Endothelial cell of umbilical vein (primary cell): Measurements from ENCODE around the gene ADAMTSL3. TPM values are rescaled to one million over a fixed set of nuclear protein-coding genes. Genes with fewer than 3 reads are reported as not detected.
"Not testable (repeated sequence)": the region's sequence is repeated elsewhere in the genome, so short reads cannot be mapped to it uniquely, and the experiment has no call there.

ENCODE experiments used
- BruUV-seq: library from RNA; stranded (reverse); fragments of 400-500 nt; replicated peaks from 2 replicates; lab custom pipeline; 2021; lab: Mats Ljungman, UMichigan
- CTCF ChIA-PET: fragments of 300-600, 350-600 bp; sonication (Branson Sonifier 250); formaldehyde crosslinking; loops from one replicate; lab custom pipeline; 2021; ENCODE audit warnings: antibody characterized with exemption, inconsistent platforms; lab: Charles Lee
- POLR2A ChIA-PET: fragments of 300-600, 350-600 bp; sonication (Branson Sonifier 250); formaldehyde crosslinking; loops from one replicate; lab custom pipeline; 2021; ENCODE audit warnings: antibody characterized with exemption, inconsistent platforms; lab: Charles Lee
- DNase-seq: peaks from one replicate; pipeline ENCODE4 v3.0.0-alpha.2; 2011; ENCODE audit warnings: low read depth, low spot score
- FAIRE-seq: peaks from 2 replicates; lab custom pipeline; 2011; peaks lifted over from hg19 to GRCh38; lab: Jason Lieb, UNC
- H2AFZ ChIP-seq: 2 replicates; pipeline ENCODE4 v1.6.0; 2012; ENCODE audit warnings: low read depth, low read length, control low read depth, inconsistent platforms
- H3K27ac ChIP-seq: 2 replicates; pipeline ENCODE4 v1.5.1; 2011; ENCODE audit warnings: low read depth, mild to moderate bottlenecking, control low read depth, low read length, moderate library complexity; ENCODE audit not compliant: insufficient read depth
- H3K27me3 ChIP-seq, 2 experiments: 2 replicates each; pipeline versions ENCODE4 v1.6.0 to v1.6.1; 2011; ENCODE audit warnings: low read length in 2 of 2, mixed read lengths in 1 of 2; ENCODE audit not compliant: control insufficient read depth in 2 of 2, insufficient read depth in 2 of 2
- H3K36me3 ChIP-seq, 2 experiments: 2 replicates in 1 of 2; 3 replicates in 1 of 2; pipeline ENCODE4 v1.5.1; 2011; ENCODE audit warnings: low read length in 2 of 2, mild to moderate bottlenecking in 1 of 2, moderate library complexity in 1 of 2; ENCODE audit not compliant: control insufficient read depth in 2 of 2, insufficient read depth in 2 of 2; ENCODE audit errors: extremely low read depth in 1 of 2
- H3K4me1 ChIP-seq: 3 replicates; pipeline ENCODE4 v1.5.1; 2011; ENCODE audit warnings: mild to moderate bottlenecking, low read length; ENCODE audit not compliant: control insufficient read depth, insufficient read depth; ENCODE audit errors: extremely low read depth
- H3K4me2 ChIP-seq: 2 replicates; pipeline ENCODE4 v1.6.1; 2011; ENCODE audit warnings: low read length, control low read depth, mixed read lengths; ENCODE audit not compliant: insufficient read depth
- H3K4me3 ChIP-seq, 3 experiments: fragments of 200-600 bp in 1 of 3; sonication (generic), shearing (Covaris generic) in 1 of 3; replicated peaks in 1 of 3; 2 replicates each; pipeline ENCODE4 v1.5.1; 2011 to 2016; ENCODE audit warnings: control low read depth in 3 of 3, low read length in 3 of 3, mild to moderate bottlenecking in 2 of 3, inconsistent platforms in 1 of 3, low read depth in 1 of 3, moderate library complexity in 1 of 3; ENCODE audit not compliant: insufficient read depth in 1 of 3
- H3K79me2 ChIP-seq: 2 replicates; pipeline ENCODE4 v1.6.0; 2012; ENCODE audit warnings: low read length, inconsistent platforms; ENCODE audit not compliant: control insufficient read depth, insufficient read depth
- H3K9ac ChIP-seq: replicated peaks from 2 replicates; pipeline ENCODE3; 2011; ENCODE audit warnings: low read length, control low read depth; ENCODE audit not compliant: insufficient read depth; ENCODE audit errors: extremely low read depth
- H3K9me1 ChIP-seq: replicated peaks from 3 replicates; pipeline ENCODE4 v1.6.0; 2011; ENCODE audit warnings: mild to moderate bottlenecking, low read length; ENCODE audit not compliant: control insufficient read depth, insufficient read depth; ENCODE audit errors: extremely low read depth
- H3K9me3 ChIP-seq: replicated peaks from 2 replicates; pipeline ENCODE4 v1.5.1; 2012; ENCODE audit warnings: low read length, inconsistent platforms; ENCODE audit not compliant: control insufficient read depth, insufficient read depth
- H4K20me1 ChIP-seq: replicated peaks from 2 replicates; pipeline ENCODE3; 2011; ENCODE audit warnings: mild to moderate bottlenecking, low read length; ENCODE audit not compliant: control insufficient read depth, insufficient read depth; ENCODE audit errors: extremely low read depth
- dilution Hi-C: fragments of 300-500 bp; cut with MboI; formaldehyde crosslinking; loops from one replicate; pipeline ENCODE4 v1.15.0; 2019; ENCODE audit warnings: low sequenced_read_pairs; ENCODE audit not compliant: extremely low pct_ligation_motif_present
- intact Hi-C: fragments of 100-400 bp; cut with micrococcal nuclease; formaldehyde crosslinking; loops from one replicate; pipeline ENCODE4 v1.10.0; 2022
- polyA plus RNA-seq, 4 experiments: library from polyadenylated mRNA; depleted of rRNA in 3 of 4; stranded (reverse) in 3 of 4; unstranded in 1 of 4; fragments of >200 nt; gene quantifications; 2 replicates each; pipeline versions ENCODE4 v1.2.1 to v1.2.3, GENCODE V29; 2011 to 2012; ENCODE audit warnings: missing spikeins in 1 of 4
- total RNA-seq: library from RNA; stranded (reverse); gene quantifications from 2 replicates; pipeline ENCODE4 v1.2.3, GENCODE V29; 2021

ADAMTSL3 gene
- total and polyA plus RNA-seq, 2 donors (not counting 3 experiments of a cell fraction or from before 2014, with no cell fraction given): not detected

GRCh38 chr15:84078038-84078437 is 424.1 kb downstream of the ADAMTSL3 start:
- peaks cover 5 to 14% of the 10 kb centered on the region in 2 experiments for H3K27me3 ChIP-seq
- BruUV-seq, FAIRE-seq: not testable (repeated sequence)

GRCh38 chr15:84079325-84079884 is 425.5 kb downstream of the ADAMTSL3 start:
- FAIRE-seq, H3K27ac ChIP-seq, DNase-seq: not testable (repeated sequence)

More at GRCh38 chr15:84078038-84078437, 424.1 kb downstream of the ADAMTSL3 start:
- H4K20me1 ChIP-seq, H3K4me1 ChIP-seq, H2AFZ ChIP-seq, H3K27ac ChIP-seq, CTCF ChIA-PET, dilution Hi-C loops, POLR2A ChIA-PET, H3K79me2 ChIP-seq, H3K9me1 ChIP-seq, H3K36me3 ChIP-seq, H3K4me3 ChIP-seq, intact Hi-C loops, H3K9me3 ChIP-seq, DNase-seq, H3K4me2 ChIP-seq, H3K9ac ChIP-seq: not testable (repeated sequence)

More at GRCh38 chr15:84079325-84079884, 425.5 kb downstream of the ADAMTSL3 start:
- H3K27me3 ChIP-seq: peaks cover 5 to 14% of the 10 kb centered on the region in 2 experiments
- H3K9me1 ChIP-seq, H3K79me2 ChIP-seq, intact Hi-C loops, dilution Hi-C loops, POLR2A ChIA-PET, CTCF ChIA-PET, H3K4me1 ChIP-seq, BruUV-seq, H4K20me1 ChIP-seq, H3K36me3 ChIP-seq, H3K4me3 ChIP-seq, H3K4me2 ChIP-seq, H2AFZ ChIP-seq, H3K9ac ChIP-seq, H3K9me3 ChIP-seq: not testable (repeated sequence)
